GM12878 (cell line): ENCODE data around the gene SBDS. TPM values are rescaled to one million over a fixed set of nuclear protein-coding genes. Genes with fewer than 3 reads are reported as not detected.

Experiments used
- ATAC-seq: fragments of 200-7000 bp; cut with Tn5 transposase; 3 replicates; pipeline ENCODE4 v1.9.1; 2020; ENCODE audit warnings: mild to moderate bottlenecking, moderate library complexity
- BruUV-seq: library from RNA; stranded (reverse); fragments of 400-500 nt; replicated peaks from 2 replicates; lab custom pipeline; 2021; lab: Mats Ljungman, UMichigan
- CTCF ChIA-PET: fragments of 300-600 bp; sonication (Branson Sonifier 250); formaldehyde crosslinking; extraction: SDS; loops from one replicate; lab custom pipeline; 2021; ENCODE audit warnings: inconsistent platforms; lab: Yijun Ruan, JAX
- POLR2A ChIA-PET: fragments of 350-600 bp; formaldehyde crosslinking; extraction: SDS; loops from one replicate; lab custom pipeline; 2021; ENCODE audit warnings: inconsistent platforms; lab: Charles Lee
- RAD21 ChIA-PET: fragments of 300-600 bp; sonication (Branson Sonifier 250); formaldehyde crosslinking; loops from one replicate; lab custom pipeline; 2023; ENCODE audit warnings: antibody characterized with exemption; ENCODE audit not compliant: unreplicated experiment; lab: Charles Lee
- SMC1A ChIA-PET: fragments of 300-600 bp; sonication (Branson Sonifier 250); formaldehyde crosslinking; loops from one replicate; lab custom pipeline; 2023; ENCODE audit not compliant: unreplicated experiment, uncharacterized antibody; lab: Charles Lee
- DNase-seq: peaks from one replicate; pipeline ENCODE4 v3.0.0-alpha.2; 2011; ENCODE audit warnings: low read depth, low spot score
- FAIRE-seq: peaks from 3 replicates; lab custom pipeline; 2011; peaks lifted over from hg19 to GRCh38; lab: Jason Lieb, UNC
- H2AFZ ChIP-seq: 2 replicates; pipeline ENCODE4 v1.6.0; 2011; ENCODE audit warnings: low read depth, low read length, control low read depth; ENCODE audit not compliant: control insufficient read depth
- H3K27ac ChIP-seq: 2 replicates; pipeline ENCODE4 v1.5.1; 2011; ENCODE audit warnings: control low read depth; ENCODE audit not compliant: control insufficient read depth, insufficient read depth
- H3K27me3 ChIP-seq, 2 experiments: replicated peaks in 1 of 2; 2 replicates each; pipeline versions ENCODE4 v1.6.0 to v1.6.1; 2011; ENCODE audit warnings: low read length in 1 of 2; ENCODE audit not compliant: control insufficient read depth in 2 of 2, insufficient read depth in 2 of 2
- H3K36me3 ChIP-seq, 2 experiments: 2 replicates each; pipeline ENCODE4 v1.5.1; 2011; ENCODE audit warnings: low read length in 1 of 2; ENCODE audit not compliant: control insufficient read depth in 2 of 2, insufficient read depth in 2 of 2
- H3K4me1 ChIP-seq: 2 replicates; pipeline ENCODE4 v1.6.1; 2011; ENCODE audit warnings: mild to moderate bottlenecking, low read length, moderate library complexity, mixed read lengths; ENCODE audit not compliant: control insufficient read depth, insufficient read depth
- H3K4me2 ChIP-seq: 2 replicates; pipeline ENCODE4 v1.6.0; 2011; ENCODE audit warnings: control low read depth; ENCODE audit not compliant: control insufficient read depth, insufficient read depth
- H3K4me3 ChIP-seq: fragments of 200-600 bp; sonication (generic); 2 replicates; pipeline ENCODE4 v1.5.1; 2016
- H3K79me2 ChIP-seq: 2 replicates; pipeline ENCODE4 v1.6.0; 2011; ENCODE audit warnings: low read length; ENCODE audit not compliant: control insufficient read depth, insufficient read depth
- H3K9ac ChIP-seq: 2 replicates; pipeline ENCODE4 v1.8.0; 2011; ENCODE audit warnings: low read length, control low read depth, mixed read lengths; ENCODE audit not compliant: control insufficient read depth, insufficient read depth
- H3K9me3 ChIP-seq: replicated peaks from 3 replicates; pipeline ENCODE4 v1.5.1; 2011; ENCODE audit warnings: mild to moderate bottlenecking, low read length; ENCODE audit not compliant: control insufficient read depth, insufficient read depth
- H4K20me1 ChIP-seq: 2 replicates; pipeline ENCODE4 v1.6.0; 2011; ENCODE audit not compliant: control insufficient read depth, insufficient read depth
- CEBPZ ChIP-seq: fragments of 150-350 bp; IDR thresholded peaks from 2 replicates; pipeline ENCODE4 v1.6.1; 2016; ENCODE audit warnings: low read depth, low read length
- DPF2 ChIP-seq: fragments of 450-650 bp; IDR thresholded peaks from 2 replicates; pipeline ENCODE4 v1.6.1; 2017; ENCODE audit warnings: mild to moderate bottlenecking
- EZH2 ChIP-seq: IDR thresholded peaks from 2 replicates; pipeline ENCODE4 v1.6.1; 2012; ENCODE audit warnings: low read depth, mild to moderate bottlenecking, control low read depth, inconsistent platforms, low read length, borderline replicate concordance; ENCODE audit not compliant: control insufficient read depth
- POLR2AphosphoS2 ChIP-seq: IDR thresholded peaks from 2 replicates; pipeline ENCODE4 v1.6.1; 2011; ENCODE audit warnings: low read depth, mild to moderate bottlenecking, low read length, improper control_type of control experiment, moderate library complexity
- POLR2AphosphoS5 ChIP-seq: IDR thresholded peaks from 2 replicates; pipeline ENCODE4 v1.6.1; 2011; ENCODE audit warnings: mild to moderate bottlenecking, low read length, inconsistent platforms
- WGBS: methylation state at CpG from one replicate; pipeline ENCODE4 v1.1.6; 2016; ENCODE audit warnings: low lambda C conversion rate; ENCODE audit not compliant: insufficient replicate concordance, insufficient coverage; ENCODE audit errors: missing lambda C conversion rate; 5-methylcytosine and 5-hydroxymethylcytosine counted together
- in situ Hi-C: fragments of 300-500 bp; cut with MboI; formaldehyde crosslinking; loops from 9 replicates; pipeline ENCODE4 v1.14.3; 2018; ENCODE audit warnings: mixed read lengths
- intact Hi-C: fragments of 100-400 bp; cut with micrococcal nuclease; formaldehyde crosslinking; loops from one replicate; pipeline ENCODE4 v1.14.2; 2022; ENCODE audit not compliant: unreplicated experiment
- polyA plus RNA-seq, 11 experiments: library from polyadenylated mRNA; depleted of rRNA in 4 of 11; unstranded in 6 of 11; stranded (reverse) in 5 of 11; fragments of >200 nt; fragmentation: Nextera tagmentation in 4 of 11; fragmentation: Illumina TruSeq in 1 of 11; extraction: Ambion mirVana in 4 of 11; extraction: Trizol in 1 of 11; gene quantifications; 1 replicate in 1 of 11; 2 replicates in 10 of 11; pipeline versions ENCODE4 v1.2.1 to v1.2.3, GENCODE V29; 2011 to 2016; ENCODE audit warnings: inconsistent platforms in 2 of 11, missing spikeins in 2 of 11, low read depth in 1 of 11
- total RNA-seq, 4 experiments: library from RNA; depleted of rRNA in 3 of 4; stranded (reverse); fragments of >200 nt in 3 of 4; fragmentation: Illumina TruSeq in 1 of 4; extraction: Trizol in 1 of 4; gene quantifications; 2 replicates each; pipeline versions ENCODE4 v1.2.1 to v1.2.3, GENCODE V29; 2013 to 2021

SBDS gene
- total and polyA plus RNA-seq, 10 of the 15 experiments (the other 5 are each of a cell fraction or from before 2014, with no cell fraction given): 22.4 to 63.0 (median 32.8) TPM

- Histone ChIP-seq H3K27ac (no peak overlapping the region), H3K9ac (no peak overlapping the region), H3K4me1 (no peaks in the 10 kb centered on the region), H3K4me2 (no peak overlapping the region), H4K20me1 (no peaks in the 10 kb centered on the region), H2AFZ (no peak overlapping the region), H3K9me3 (no peaks in the 10 kb centered on the region), H3K27me3 (no peaks in the 10 kb centered on the region), H3K36me3 (peaks cover 10 to 17% of the 10 kb centered on the region in 2 experiments; a peak in 3 of 4 replicates), H3K79me2 (no peaks in the 10 kb centered on the region), H3K4me3 (no peak overlapping the region)
- ChIA-PET CTCF (no interaction called here), POLR2A (no interaction called here), SMC1A (no interaction called here), RAD21 (no interaction called here)
- no peak for FAIRE-seq
- ATAC-seq: no peak
- in situ Hi-C loops (no loop called here), intact Hi-C loops (no loop called here)
- no peak for TF ChIP-seq POLR2AphosphoS2
- WGBS: 100% methylated on average over 4 of the region's 4 CpGs
- no TSS peak for BruUV-seq
- DNase-seq: no peak
Measured at GRCh38 chr7:66960192-66960591, 35.2 kb downstream of the SBDS start.

- BruUV-seq: no TSS peak
- SMC1A ChIA-PET: no interaction called here
- H3K4me1 ChIP-seq: no peaks in the 10 kb centered on the region
- in situ Hi-C loops: no loop called here
- intact Hi-C loops: no loop called here
- DNase-seq (no peak), FAIRE-seq (no peak), ATAC-seq (no peak)
- TF ChIP-seq POLR2AphosphoS5 (no peak), CEBPZ (no peak), EZH2 (no peak), DPF2 (no peak)
- H3K9ac ChIP-seq: no peak overlapping the region
- POLR2A ChIA-PET: no interaction called here
- H3K4me3 ChIP-seq: no peak overlapping the region
- WGBS: 93% methylated on average over 17 of the region's 17 CpGs
- H3K4me2 ChIP-seq: no peak overlapping the region
- no peaks in the 10 kb centered on the region for H3K27me3 ChIP-seq
- no peak overlapping the region for H2AFZ ChIP-seq
- no peak overlapping the region for H3K27ac ChIP-seq
- H3K9me3 ChIP-seq: no peaks in the 10 kb centered on the region
- peaks cover 13 to 17% of the 10 kb centered on the region in 2 experiments; a peak in 3 of 4 replicates for H3K36me3 ChIP-seq
- CTCF ChIA-PET: interaction anchor here (0.7 kb wide), 1 partner anchor 134 kb away, joined by 3 read pairs; no protein-coding TSS in a partner anchor
- H3K79me2 ChIP-seq: no peaks in the 10 kb centered on the region
- RAD21 ChIA-PET: no interaction called here
- H4K20me1 ChIP-seq: no peaks in the 10 kb centered on the region
Measured at GRCh38 chr7:66958538-66959350, 36.6 kb downstream of the SBDS start.
